ENCODE data around the gene ASB6.

- TF ChIP-seq POLR2A (IDR thresholded peaks at IDR 0.05) (no peak), POLR2AphosphoS5 (IDR thresholded peaks at IDR 0.05) (no peak)
- TF ChIP-seq, protein P1, sequence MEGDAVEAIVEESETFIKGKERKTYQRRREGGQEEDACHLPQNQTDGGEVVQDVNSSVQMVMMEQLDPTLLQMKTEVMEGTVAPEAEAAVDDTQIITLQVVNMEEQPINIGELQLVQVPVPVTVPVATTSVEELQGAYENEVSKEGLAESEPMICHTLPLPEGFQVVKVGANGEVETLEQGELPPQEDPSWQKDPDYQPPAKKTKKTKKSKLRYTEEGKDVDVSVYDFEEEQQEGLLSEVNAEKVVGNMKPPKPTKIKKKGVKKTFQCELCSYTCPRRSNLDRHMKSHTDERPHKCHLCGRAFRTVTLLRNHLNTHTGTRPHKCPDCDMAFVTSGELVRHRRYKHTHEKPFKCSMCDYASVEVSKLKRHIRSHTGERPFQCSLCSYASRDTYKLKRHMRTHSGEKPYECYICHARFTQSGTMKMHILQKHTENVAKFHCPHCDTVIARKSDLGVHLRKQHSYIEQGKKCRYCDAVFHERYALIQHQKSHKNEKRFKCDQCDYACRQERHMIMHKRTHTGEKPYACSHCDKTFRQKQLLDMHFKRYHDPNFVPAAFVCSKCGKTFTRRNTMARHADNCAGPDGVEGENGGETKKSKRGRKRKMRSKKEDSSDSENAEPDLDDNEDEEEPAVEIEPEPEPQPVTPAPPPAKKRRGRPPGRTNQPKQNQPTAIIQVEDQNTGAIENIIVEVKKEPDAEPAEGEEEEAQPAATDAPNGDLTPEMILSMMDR (IDR thresholded peaks at IDR 0.05): no peak
Measured at GRCh38 chr9:129585352-129585751, 56.6 kb downstream of the ASB6 start.

Measured in transverse colon (tissue), 4 donors.